PFSK-1 (cell line): Measurements from ENCODE around the gene SDCCAG8. TPM values are rescaled to one million over a fixed set of nuclear protein-coding genes. Genes with fewer than 3 reads are reported as not detected.

Experiments used
- FOXP2 ChIP-seq: optimal IDR thresholded peaks from 2 replicates; pipeline ENCODE3; 2011; ENCODE audit warnings: borderline replicate concordance, control low read depth, inconsistent platforms; ENCODE audit not compliant: insufficient read depth; ENCODE audit errors: extremely low read length, extremely low read depth
- POLR2AphosphoS5 ChIP-seq: IDR thresholded peaks from 2 replicates; pipeline ENCODE4 v1.6.1; 2012; ENCODE audit warnings: low read depth, mild to moderate bottlenecking, control low read depth, low read length, moderate library complexity
- SIN3A ChIP-seq: IDR thresholded peaks from 2 replicates; pipeline ENCODE4 v1.6.1; 2012; ENCODE audit warnings: mild to moderate bottlenecking, low read length, moderate library complexity, borderline replicate concordance; ENCODE audit not compliant: insufficient read depth
- TAF1 ChIP-seq: IDR thresholded peaks from 2 replicates; pipeline ENCODE4 v1.6.1; 2012; ENCODE audit warnings: low read length, control low read depth, borderline replicate concordance; ENCODE audit not compliant: insufficient read depth
- polyA plus RNA-seq: library from polyadenylated mRNA; unstranded; fragments of >200 nt; gene quantifications from one replicate; pipeline ENCODE4 v1.2.1, GENCODE V29; 2012; ENCODE audit warnings: low read depth, missing spikeins; ENCODE audit not compliant: insufficient read length
- TF ChIP-seq, protein P1 (sequence below), 2 experiments: IDR thresholded peaks; 2 replicates each; pipeline versions ENCODE4 v1.6.1 to v1.8.0; 2011 to 2012; ENCODE audit warnings: low read depth in 2 of 2, low read length in 2 of 2, control low read depth in 1 of 2, inconsistent platforms in 1 of 2, mild to moderate bottlenecking in 1 of 2, moderate library complexity in 1 of 2; ENCODE audit not compliant: insufficient read depth in 1 of 2

SDCCAG8 gene
- polyA plus RNA-seq, result 14.0 TPM

DNA sequence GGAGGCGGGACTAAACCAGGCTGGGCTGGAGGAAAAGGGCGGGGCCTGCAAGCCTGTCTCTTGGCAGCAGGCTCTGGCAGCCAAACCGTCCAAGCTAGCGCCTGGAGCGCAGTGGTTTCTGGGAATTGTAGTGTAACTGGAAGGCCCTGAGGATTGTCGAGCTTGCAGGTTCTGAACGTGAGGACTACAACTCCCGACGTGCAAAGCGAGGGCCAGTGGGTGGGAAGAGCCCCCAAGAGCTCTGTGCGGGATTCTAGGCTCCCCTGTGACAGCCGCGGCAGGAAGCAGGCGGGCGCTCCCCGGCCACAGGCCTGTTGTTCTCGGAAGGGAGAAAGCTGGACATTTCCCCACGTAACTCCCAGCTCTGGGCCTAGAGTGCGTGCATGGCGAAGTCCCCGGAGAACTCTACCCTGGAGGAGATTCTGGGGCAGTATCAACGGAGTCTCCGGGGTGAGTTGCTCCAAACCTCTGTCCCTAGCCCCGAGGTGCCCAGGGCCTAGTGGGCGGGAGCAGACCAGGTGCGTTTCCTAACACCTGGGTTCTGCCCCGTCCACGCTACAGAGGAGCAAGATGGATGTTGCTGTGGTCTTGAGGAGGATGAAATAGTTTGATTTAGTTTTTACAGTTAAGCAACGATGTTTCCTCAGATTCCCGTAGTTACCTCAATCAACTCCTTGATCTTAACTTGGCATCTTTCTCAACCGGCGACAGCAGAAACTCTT, at the start of gene SDCCAG8:
Gene SDCCAG8, plus strand, starts transcription at position 251 of the 722 bp plus-strand sequence. Its CDS starts 133 bp downstream, at position 384.
- TF ChIP-seq SIN3A, result 0 out of 2 replicates have a peak, but pooled peaks have one; percentile 57
- TF ChIP-seq POLR2AphosphoS5, result peak; percentile 85
- TF ChIP-seq FOXP2, result no peak

DNA sequence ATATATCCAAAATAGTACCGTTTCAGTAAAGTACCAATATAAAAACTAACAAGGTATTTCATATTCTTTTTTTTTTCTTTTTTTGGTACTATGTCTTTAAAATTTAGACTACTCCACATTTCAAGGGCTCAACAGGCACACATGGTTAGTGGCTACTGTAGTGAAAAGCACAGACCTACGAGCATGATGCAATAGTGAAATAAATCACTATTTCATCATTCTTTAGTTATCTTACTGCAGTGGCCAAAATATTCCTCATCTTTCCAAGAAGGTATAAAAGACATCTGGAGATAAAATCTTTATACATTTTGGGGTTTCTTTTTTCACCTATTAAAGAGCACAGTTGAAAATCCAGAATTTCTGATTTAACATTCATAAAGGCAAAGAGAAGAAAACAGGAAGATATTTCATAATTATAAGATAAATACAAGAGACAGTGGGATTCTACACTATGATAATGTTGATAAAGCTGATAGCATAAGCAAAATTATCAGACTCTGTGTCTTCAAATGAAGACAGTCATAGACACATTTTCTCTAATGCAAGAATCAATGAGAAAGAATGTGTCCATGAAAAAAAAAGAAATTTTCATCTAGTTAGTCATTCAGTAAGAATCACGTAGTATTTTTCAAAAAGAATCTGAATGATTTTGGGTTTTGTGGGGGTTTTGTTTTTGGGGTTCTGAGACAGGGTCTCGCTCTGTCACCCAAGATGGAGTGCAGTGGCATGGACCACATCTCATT, 42.6 kb upstream of the SDCCAG8 start:
- TF ChIP-seq SIN3A, result no peak

DNA sequence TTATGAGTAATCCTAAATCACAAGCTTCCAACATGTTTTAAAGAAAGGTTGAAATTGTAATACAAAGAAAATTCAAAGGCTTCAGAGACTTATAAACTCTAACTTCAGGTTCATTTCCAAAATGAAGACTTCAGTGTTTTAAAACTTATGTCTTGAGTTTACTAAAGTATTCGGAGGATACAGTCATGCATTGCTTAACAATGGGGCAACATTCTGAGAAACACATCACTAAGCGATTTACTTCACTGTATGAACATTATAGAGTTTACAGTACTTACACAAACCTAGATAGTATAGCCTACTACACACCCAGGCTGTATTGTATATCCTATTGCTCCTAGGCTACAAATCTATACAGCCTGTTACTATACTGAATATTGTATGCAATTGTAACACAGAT, 39.1 kb upstream of the SDCCAG8 start:
- TF ChIP-seq POLR2AphosphoS5, result no peak

DNA sequence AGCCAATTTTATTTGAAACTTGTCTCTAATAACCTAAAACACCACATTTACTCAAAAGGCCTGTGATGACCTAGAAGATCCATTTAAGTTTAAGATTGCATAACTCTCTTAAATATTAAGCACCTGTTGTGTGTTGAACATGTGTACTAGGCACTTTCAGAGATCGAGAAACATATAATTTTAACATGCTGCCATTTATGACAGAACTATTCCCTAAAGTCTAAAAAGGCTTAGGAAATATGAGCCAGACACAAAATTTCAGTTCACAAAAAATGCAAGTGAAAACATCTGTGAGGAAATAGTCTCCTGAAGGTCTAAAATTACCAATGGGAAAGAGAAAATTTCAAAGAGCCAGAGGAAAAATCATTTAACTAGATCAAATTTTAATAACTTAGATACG, 38.5 kb upstream of the SDCCAG8 start:
- TF ChIP-seq TAF1, result no peak
- no peak for TF ChIP-seq POLR2AphosphoS5
- no peak for TF ChIP-seq FOXP2
- TF ChIP-seq, protein P1, sequence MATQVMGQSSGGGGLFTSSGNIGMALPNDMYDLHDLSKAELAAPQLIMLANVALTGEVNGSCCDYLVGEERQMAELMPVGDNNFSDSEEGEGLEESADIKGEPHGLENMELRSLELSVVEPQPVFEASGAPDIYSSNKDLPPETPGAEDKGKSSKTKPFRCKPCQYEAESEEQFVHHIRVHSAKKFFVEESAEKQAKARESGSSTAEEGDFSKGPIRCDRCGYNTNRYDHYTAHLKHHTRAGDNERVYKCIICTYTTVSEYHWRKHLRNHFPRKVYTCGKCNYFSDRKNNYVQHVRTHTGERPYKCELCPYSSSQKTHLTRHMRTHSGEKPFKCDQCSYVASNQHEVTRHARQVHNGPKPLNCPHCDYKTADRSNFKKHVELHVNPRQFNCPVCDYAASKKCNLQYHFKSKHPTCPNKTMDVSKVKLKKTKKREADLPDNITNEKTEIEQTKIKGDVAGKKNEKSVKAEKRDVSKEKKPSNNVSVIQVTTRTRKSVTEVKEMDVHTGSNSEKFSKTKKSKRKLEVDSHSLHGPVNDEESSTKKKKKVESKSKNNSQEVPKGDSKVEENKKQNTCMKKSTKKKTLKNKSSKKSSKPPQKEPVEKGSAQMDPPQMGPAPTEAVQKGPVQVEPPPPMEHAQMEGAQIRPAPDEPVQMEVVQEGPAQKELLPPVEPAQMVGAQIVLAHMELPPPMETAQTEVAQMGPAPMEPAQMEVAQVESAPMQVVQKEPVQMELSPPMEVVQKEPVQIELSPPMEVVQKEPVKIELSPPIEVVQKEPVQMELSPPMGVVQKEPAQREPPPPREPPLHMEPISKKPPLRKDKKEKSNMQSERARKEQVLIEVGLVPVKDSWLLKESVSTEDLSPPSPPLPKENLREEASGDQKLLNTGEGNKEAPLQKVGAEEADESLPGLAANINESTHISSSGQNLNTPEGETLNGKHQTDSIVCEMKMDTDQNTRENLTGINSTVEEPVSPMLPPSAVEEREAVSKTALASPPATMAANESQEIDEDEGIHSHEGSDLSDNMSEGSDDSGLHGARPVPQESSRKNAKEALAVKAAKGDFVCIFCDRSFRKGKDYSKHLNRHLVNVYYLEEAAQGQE (IDR thresholded peaks at IDR 0.05; ENCODE audit: insufficient read depth in 1 of 2, low read depth in 2 of 2, low read length in 2 of 2), result no peak
- no peak for TF ChIP-seq SIN3A

DNA sequence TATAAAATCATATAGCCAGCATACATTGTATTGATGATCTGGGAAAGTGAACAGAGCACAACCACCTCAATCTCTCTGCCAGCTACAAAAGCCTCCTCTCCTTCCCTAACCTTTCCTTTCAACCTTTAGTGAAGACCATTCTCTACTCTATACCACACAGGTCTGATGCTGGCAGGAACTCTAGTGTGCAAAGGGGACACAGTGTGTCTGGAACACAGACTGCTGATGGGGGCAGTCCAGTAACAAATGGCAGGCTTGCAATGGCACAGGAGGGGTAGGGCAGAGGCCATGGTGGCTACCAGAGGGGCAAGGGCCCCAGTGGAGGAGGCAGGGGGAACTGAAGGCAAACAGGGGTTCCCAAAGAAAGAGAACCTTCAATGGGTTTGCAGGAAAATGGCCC, 37.8 kb upstream of the SDCCAG8 start:
- no peak for TF ChIP-seq POLR2AphosphoS5
- TF ChIP-seq, protein P1 (IDR thresholded peaks at IDR 0.05; ENCODE audit: insufficient read depth in 1 of 2, low read depth in 2 of 2, low read length in 2 of 2), result no peak
- no peak for TF ChIP-seq SIN3A
- no peak for TF ChIP-seq TAF1
- no peak for TF ChIP-seq FOXP2

DNA sequence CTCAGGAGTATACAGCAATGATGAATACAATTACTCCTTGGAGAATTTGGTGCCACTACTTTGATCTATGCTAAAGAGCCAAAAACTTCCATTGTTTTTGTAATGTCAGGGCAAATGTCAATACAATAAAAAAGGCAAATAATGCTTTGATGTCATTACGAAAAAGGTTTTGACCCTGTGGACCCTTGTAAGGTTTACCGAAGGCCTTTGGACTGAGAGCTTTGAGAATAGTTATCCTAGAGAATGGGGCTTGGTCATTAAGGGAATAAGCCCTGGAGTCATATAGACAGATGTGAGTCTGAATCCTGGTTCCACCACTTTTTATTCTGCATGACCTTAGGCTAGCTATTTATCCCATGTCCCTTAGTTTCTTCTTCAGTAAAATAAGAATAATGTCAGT, 28.2 kb upstream of the SDCCAG8 start:
- TF ChIP-seq, protein P1 (IDR thresholded peaks at IDR 0.05; ENCODE audit: insufficient read depth in 1 of 2, low read depth in 2 of 2, low read length in 2 of 2), result no peak
- no peak for TF ChIP-seq TAF1
- no peak for TF ChIP-seq FOXP2
- TF ChIP-seq SIN3A, result no peak
- TF ChIP-seq POLR2AphosphoS5, result no peak

DNA sequence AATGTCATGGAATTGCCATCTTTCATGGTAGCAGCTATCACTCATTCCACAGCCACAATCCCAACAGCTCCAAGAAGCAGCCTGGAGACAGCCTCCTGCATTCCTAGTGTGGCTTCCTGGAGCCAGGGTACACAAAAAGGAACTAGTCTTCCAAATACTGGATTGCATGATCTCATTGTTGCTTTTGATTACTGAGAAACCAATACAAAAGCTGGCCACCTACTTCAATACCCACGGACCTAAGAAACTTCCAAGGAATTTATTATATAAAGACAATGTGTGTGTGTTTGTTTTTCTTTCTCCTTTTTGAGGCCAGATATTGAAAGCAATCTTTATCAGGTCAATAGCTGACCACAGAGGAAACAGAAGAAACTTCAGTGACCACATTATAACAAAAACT, 26.3 kb upstream of the SDCCAG8 start:
- no peak for TF ChIP-seq SIN3A
- TF ChIP-seq, protein P1 (IDR thresholded peaks at IDR 0.05; ENCODE audit: insufficient read depth in 1 of 2, low read depth in 2 of 2, low read length in 2 of 2), result no peak
- no peak for TF ChIP-seq FOXP2
- TF ChIP-seq TAF1, result no peak
- TF ChIP-seq POLR2AphosphoS5, result no peak
